NCI-H1436 treated with DMSO at 0.1 percent for 48 hours (cell line): Measurements from ENCODE around the gene ZNF835.
"Not testable (repeated sequence)": the region's sequence is repeated elsewhere in the genome, so short reads cannot be mapped to it uniquely, and the experiment has no call there.

Experiments used
- DNase-seq: peaks from one replicate; lab custom pipeline; 2025; lab: John Stamatoyannopoulos, UW

The ZNF835 gene

DNA sequence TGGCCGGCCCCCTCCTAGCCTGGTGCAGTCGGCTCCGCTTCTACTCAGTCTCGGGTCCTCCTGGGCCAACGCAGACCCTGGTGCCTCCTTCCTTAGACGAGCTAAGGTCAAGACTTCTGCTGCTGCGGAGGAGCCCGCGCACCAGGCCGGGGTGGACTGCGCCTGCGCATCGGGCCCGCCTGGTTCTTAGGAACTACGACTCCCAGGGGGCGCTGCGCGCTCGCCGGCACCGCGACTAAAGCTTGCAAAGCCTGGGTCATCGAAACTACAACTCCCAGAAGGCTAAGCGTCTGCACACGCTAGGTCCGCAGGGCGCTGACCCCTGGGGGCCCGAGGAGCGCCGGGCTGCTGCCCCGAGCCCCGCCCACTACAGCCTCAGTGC is at the start of gene ZNF835:
ZNF835 (minus strand) TSS at position 145 of the 382 bp plus-strand sequence. CDS start 6,559 bp downstream, outside the sequence.
- no peak for DNase-seq

DNA sequence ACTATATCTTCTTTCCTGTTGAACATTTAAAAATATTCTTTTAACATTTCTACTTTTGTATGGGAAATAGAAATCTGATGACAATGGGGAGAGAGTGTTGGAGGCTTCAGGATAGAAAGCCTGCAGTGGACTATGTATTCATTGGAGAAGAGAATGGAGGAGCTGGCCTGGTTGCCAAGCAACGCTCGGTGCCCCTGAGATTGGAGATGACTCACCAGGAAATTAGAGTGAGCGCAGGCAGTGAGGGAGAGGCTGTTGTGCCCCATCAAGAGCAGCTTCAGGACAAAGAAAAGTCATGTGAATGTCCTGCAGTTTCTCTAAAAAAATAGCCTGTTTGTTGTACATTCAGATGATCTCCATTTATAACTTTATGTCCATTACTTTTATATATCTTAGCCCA is 48.7 kb upstream of the ZNF835 start:
- DNase-seq: no peak

- no peak for DNase-seq
Measured at GRCh38 chr19:56718231-56718630, 46.7 kb upstream of the ZNF835 start.

DNA sequence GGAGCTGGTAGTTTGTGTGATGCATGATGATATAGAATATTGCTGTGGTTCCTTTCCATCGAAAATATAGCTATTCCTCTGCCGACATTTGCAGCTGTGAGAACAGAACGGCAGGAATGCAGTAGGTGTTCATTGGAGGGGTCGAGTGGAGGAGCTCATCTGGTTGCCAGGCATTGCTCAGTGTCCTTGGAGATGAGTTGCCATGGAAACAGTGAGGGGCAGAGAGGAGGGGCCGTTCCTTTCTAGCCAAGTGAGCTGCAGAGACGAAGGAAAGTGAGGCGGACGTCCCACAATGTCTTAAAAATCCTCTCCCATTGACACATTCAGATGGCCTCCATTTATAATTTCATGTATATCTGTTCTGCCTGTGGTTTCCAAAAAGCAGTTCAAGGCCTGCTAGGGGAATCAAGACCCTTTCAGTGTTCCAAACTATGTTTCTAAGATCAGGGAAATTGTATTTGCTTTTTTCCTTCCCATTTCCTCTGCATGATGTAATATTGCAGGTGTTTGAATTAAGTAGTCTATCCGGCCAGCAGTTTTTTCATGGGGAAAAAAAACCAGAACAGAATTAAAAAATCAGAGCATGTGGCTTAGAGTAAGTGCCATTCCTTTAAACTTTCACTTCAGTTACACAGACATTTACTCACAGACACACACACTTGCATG is 41.2 kb upstream of the ZNF835 start:
- DNase-seq: no peak

- DNase-seq: no peak
Measured at GRCh38 chr19:56710437-56710836, 38.9 kb upstream of the ZNF835 start.

GRCh38 chr19:56707821-56708220 is 36.3 kb upstream of the ZNF835 start:
- DNase-seq: no peak

DNA sequence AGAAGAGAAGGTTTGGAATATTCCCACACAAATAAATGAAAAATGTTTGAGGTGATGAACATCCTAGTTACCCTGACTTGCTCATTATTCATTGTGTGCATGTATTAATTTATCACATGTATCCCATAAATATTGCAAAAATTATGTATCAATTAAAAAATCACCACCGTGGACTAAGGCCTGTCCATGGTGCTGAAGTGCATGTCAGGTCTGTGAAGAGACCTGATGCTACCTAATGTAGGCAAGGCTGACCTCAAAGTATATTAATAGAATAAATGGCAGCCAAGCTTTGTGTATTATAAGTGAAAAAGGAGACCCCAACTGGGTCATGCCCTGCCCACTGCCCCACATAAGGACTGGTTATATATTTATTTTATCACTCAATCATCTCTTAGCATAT is 34.4 kb upstream of the ZNF835 start:
- DNase-seq: no peak

GRCh38 chr19:56701895-56702294 is 30.3 kb upstream of the ZNF835 start:
- no peak for DNase-seq

DNA sequence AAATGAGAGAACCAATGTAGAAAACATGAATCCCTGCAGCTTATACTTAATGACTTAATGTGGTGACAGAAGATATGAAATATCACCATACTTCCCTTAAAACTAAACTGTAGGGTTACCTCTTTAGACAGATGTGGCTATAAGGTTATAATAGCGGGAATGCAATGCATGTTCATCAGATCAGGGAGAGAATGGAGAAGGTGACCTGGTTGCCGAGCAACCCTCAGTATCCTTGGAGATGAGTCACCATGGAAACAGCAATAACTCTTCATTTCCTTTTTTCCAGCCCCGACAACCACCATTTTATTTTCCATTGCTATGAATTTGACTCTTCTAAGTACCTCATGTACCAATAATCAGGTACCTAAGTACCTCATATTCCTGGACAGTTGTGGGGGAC is 28.0 kb upstream of the ZNF835 start:
- no peak for DNase-seq

DNA sequence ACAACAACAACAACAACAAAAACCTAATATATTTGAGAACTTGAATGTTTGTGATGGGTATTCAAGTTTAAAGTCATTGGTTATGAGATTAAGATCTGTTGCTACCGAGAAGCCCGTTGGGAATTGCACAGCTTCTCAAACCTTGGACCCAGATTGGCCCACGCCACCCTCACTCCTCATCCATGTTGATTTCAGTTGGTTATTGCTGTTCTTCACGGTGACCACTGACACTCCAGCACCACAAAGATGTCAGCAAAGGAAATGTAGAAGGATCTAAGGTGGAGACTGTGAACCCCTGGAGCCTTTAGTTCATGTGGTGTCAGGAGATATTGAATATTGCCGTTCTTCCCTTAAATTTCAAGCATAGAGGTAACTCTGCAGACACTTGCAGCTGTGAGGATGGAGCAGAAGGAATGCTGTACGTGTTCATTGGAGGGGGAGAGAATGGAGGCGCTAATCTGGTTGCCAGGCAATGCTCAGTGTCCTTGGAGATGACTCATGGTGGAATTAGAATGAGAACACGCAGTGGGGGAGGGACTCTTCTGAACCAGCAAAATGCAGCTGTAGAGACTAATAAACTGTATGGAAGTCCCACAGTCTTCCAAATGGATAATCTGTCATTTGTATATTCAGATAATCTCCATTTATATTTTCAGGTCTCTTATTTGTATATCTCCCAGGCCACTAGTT is 20.8 kb upstream of the ZNF835 start:
- no peak for DNase-seq

- DNase-seq: no peak
Measured at GRCh38 chr19:56690670-56691069, 19.1 kb upstream of the ZNF835 start.

DNA sequence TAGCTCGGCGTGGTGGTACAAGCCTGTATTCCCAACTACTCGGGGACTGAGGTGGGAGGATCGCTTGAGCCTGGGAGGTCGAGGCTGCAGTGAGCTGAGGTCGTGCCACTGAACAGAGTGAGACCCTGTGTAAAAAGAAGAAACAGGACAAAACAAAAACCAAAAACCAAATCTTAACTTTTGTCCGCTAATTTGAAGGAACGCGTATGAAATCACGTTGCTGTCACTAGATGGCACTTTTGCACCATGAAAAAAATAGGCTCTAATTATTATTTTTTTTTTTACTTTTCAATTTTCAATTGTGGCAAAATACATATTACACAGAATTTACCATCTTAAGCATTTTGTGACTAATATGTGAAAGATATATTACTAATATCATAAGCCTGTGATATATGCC is 17.6 kb upstream of the ZNF835 start:
- no peak for DNase-seq

- DNase-seq: no peak
Measured at GRCh38 chr19:56687031-56687430, 15.5 kb upstream of the ZNF835 start.

- no peak for DNase-seq
Measured at GRCh38 chr19:56683116-56683515, 11.6 kb upstream of the ZNF835 start.

DNA sequence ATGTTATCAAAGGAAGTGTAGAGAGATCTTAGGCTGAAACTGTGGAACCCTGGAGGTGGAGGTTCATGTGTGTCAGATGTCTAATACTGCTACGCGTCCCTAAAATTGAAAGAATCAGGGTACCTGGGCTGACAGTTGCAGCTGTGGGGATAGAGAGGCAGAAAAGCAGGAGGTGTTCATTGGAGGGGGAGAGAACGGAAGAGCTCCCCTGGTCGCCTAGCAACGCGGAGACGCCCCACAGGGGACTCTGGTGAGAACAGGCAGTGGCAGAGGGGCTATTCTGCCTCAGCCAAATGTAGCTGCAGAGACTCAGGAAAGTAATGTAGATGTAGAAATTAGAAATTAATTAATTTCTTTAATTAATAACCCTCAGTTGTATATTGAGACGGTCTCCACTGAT is 10.1 kb upstream of the ZNF835 start:
- DNase-seq: no peak

DNA sequence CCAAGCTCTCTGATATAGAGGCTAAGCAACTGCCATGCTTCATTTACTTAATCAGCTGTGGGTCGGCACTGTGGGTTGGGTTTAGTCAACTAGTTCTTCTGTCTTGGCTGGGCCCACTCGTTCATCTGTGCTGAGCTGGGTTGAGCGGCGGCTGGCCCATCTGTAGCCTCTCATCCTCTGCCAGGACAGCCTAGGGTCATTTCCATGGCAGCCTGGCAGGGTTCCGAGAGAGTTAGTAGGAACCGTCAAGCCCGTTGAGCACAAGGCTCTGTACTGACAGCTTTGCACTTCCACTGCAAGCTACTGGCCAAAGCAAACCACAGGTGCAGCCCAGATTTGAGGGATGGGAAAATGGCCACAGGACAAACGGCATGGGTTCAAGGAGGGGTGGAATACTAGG is 6.6 kb upstream of the ZNF835 start:
- no peak for DNase-seq

GRCh38 chr19:56672610-56673009 is 1.1 kb upstream of the ZNF835 start:
- DNase-seq: not testable (repeated sequence)

DNA sequence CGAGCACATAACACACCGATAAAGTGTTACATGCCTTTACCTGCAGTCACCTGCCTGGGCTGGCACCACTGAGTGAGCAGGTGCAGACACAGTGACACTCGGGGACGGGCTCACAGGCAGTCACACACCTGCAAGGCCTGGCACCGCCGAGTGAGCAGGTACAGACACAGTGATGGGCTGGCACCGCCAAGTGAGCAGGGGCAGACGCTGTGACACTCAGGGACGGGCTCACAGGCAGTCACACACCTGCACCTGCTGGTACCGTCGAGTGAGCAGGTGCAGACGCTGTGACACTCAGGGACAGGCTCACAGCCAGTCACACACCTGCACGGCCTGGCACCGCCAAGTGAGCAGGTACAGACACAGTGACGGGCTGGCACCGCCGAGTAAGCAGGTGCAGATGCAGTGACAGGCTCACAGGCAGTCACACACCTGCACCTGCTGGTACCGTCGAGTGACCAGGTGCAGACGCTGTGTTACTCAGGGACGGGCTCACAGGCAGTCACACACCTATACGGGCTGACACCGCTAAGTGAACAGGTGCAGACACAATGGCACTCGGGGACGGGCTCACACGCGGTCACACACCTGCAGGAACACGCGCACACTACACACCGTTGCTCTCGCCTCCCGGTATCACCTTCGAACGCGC is 470 bp downstream of the ZNF835 start:
- DNase-seq: no peak

DNA sequence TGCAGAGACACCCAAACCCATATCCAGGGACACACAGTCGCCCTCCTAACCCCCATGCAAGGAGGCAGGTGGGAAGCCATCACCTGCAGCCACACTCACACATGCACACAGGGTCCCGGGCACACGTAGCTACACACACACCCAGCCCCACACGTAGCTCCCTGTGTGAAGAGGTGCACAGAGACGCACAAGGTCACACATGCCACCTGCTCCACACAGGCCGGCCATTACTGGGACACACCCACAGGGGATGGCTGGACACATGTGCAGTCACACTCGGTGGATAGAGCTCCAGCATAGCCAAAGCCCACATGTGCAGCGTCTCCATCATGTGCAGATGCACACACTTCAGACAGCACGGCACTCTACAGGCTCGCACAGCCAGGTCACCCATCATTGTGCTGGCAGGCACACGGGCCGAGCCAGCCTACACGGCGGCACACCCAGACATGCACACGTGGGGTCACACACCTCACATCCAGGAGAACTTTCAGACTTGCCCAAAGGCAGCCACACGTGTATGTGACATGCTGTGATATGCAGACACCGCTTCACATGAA is 1.1 kb downstream of the ZNF835 start:
- no peak for DNase-seq

DNA sequence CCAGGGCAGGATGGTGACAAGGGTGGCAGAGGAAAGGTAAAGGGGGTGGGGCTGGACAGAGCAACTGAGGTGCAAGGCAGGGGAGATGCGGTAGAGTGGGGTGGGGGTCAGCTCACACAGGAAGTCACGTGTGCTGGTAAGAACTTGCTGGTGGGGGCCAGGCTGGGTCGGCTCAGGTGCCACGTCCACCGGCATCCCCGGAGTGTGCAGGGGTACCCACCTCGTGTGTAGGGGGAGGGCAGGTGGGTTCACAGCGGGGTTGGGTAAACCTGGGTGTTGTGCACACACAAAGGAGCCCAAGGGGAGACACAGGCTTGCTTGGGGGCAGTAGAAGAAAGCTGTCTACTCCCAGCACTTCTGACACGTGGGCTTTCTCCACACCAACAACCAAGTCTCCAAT is 2.9 kb downstream of the ZNF835 start:
- no peak for DNase-seq

- no peak for DNase-seq
Measured at GRCh38 chr19:56667311-56667870, 4.2 kb downstream of the ZNF835 start.

- DNase-seq: no peak
Measured at GRCh38 chr19:56664511-56664910, 7.0 kb downstream of the ZNF835 start.
